ENCODE data around the gene STIM2. TPM values are rescaled to one million over a fixed set of nuclear protein-coding genes. Genes with fewer than 3 reads are reported as not detected.
"Not testable (repeated sequence)": the region's sequence is repeated elsewhere in the genome, so short reads cannot be mapped to it uniquely, and the experiment has no call there.

Gene STIM2
- polyA plus RNA-seq, 3 donors = 37.9 to 42.6 (median 41.7) TPM

GRCh38 chr4:27008679-27009078 lies 148.0 kb downstream of the STIM2 start:
- DNase-seq (ENCODE audit: extremely low read depth in 1 of 11, low read depth in 9 of 11, low spot score in 4 of 11) = no peak

- no peak for DNase-seq (ENCODE audit: extremely low read depth in 1 of 11, low read depth in 9 of 11, low spot score in 4 of 11)
Observed at GRCh38 chr4:27009539-27009938, 148.9 kb downstream of the STIM2 start.

GRCh38 chr4:27010334-27010940 lies 149.8 kb downstream of the STIM2 start:
- peak in 5 of 11 donors; percentile 30 to 39 (median 39) for DNase-seq (ENCODE audit: extremely low read depth in 1 of 11, low read depth in 9 of 11, low spot score in 4 of 11)

GRCh38 chr4:27011401-27011800 lies 150.8 kb downstream of the STIM2 start:
- DNase-seq (ENCODE audit: extremely low read depth in 1 of 11, low read depth in 9 of 11, low spot score in 4 of 11) = no peak

GRCh38 chr4:27013012-27013411 lies 152.4 kb downstream of the STIM2 start:
- no peak for DNase-seq (ENCODE audit: extremely low read depth in 1 of 11, low read depth in 9 of 11, low spot score in 4 of 11)

GRCh38 chr4:27016551-27016950 lies 155.9 kb downstream of the STIM2 start:
- no peak for DNase-seq (ENCODE audit: extremely low read depth in 1 of 11, low read depth in 9 of 11, low spot score in 4 of 11)

- DNase-seq (ENCODE audit: extremely low read depth in 1 of 11, low read depth in 9 of 11, low spot score in 4 of 11) = no peak
Observed at GRCh38 chr4:27017623-27018022, 157.0 kb downstream of the STIM2 start.

- no peak for DNase-seq (ENCODE audit: extremely low read depth in 1 of 11, low read depth in 9 of 11, low spot score in 4 of 11)
Observed at GRCh38 chr4:27018076-27018475, 157.4 kb downstream of the STIM2 start.

GRCh38 chr4:27018910-27019309 lies 158.3 kb downstream of the STIM2 start:
- no peak for DNase-seq (ENCODE audit: extremely low read depth in 1 of 11, low read depth in 9 of 11, low spot score in 4 of 11)

GRCh38 chr4:27019766-27020165 lies 159.1 kb downstream of the STIM2 start:
- no peak for DNase-seq (ENCODE audit: extremely low read depth in 1 of 11, low read depth in 9 of 11, low spot score in 4 of 11)

- DNase-seq (ENCODE audit: extremely low read depth in 1 of 11, low read depth in 9 of 11, low spot score in 4 of 11) = no peak
Observed at GRCh38 chr4:27020203-27020602, 159.6 kb downstream of the STIM2 start.

GRCh38 chr4:27020603-27021002 lies 160.0 kb downstream of the STIM2 start:
- no peak for DNase-seq (ENCODE audit: extremely low read depth in 1 of 11, low read depth in 9 of 11, low spot score in 4 of 11)

GRCh38 chr4:27022963-27023362 lies 162.3 kb downstream of the STIM2 start:
- no peak for DNase-seq (ENCODE audit: extremely low read depth in 1 of 11, low read depth in 9 of 11, low spot score in 4 of 11)

GRCh38 chr4:27023366-27023765 lies 162.7 kb downstream of the STIM2 start:
- DNase-seq (ENCODE audit: extremely low read depth in 1 of 11, low read depth in 9 of 11, low spot score in 4 of 11) = no peak

GRCh38 chr4:27024805-27025204 lies 164.2 kb downstream of the STIM2 start:
- DNase-seq (ENCODE audit: extremely low read depth in 1 of 11, low read depth in 9 of 11, low spot score in 4 of 11) = no peak

GRCh38 chr4:27027428-27027827 lies 166.8 kb downstream of the STIM2 start:
- DNase-seq (ENCODE audit: extremely low read depth in 1 of 11, low read depth in 9 of 11, low spot score in 4 of 11) = no peak

- not testable (repeated sequence) for DNase-seq (ENCODE audit: extremely low read depth in 1 of 11, low read depth in 9 of 11, low spot score in 4 of 11)
Observed at GRCh38 chr4:27035127-27035526, 174.5 kb downstream of the STIM2 start.

- no peak for DNase-seq (ENCODE audit: extremely low read depth in 1 of 11, low read depth in 9 of 11, low spot score in 4 of 11)
Observed at GRCh38 chr4:27040356-27040755, 179.7 kb downstream of the STIM2 start.

- no peak for DNase-seq (ENCODE audit: extremely low read depth in 1 of 11, low read depth in 9 of 11, low spot score in 4 of 11)
Observed at GRCh38 chr4:27042411-27042810, 181.8 kb downstream of the STIM2 start.

- no peak for DNase-seq (ENCODE audit: extremely low read depth in 1 of 11, low read depth in 9 of 11, low spot score in 4 of 11)
Observed at GRCh38 chr4:27043200-27043599, 182.6 kb downstream of the STIM2 start.

GRCh38 chr4:27046851-27047250 lies 186.2 kb downstream of the STIM2 start:
- DNase-seq (ENCODE audit: extremely low read depth in 1 of 11, low read depth in 9 of 11, low spot score in 4 of 11) = no peak
